ENCODE data around the gene DIS3L. TPM values are rescaled to one million over a fixed set of nuclear protein-coding genes. Genes with fewer than 3 reads are reported as not detected.

The DIS3L gene
- total and polyA plus RNA-seq, 7 donors, result 11.0 to 41.5 (median 32.3) TPM

DNA sequence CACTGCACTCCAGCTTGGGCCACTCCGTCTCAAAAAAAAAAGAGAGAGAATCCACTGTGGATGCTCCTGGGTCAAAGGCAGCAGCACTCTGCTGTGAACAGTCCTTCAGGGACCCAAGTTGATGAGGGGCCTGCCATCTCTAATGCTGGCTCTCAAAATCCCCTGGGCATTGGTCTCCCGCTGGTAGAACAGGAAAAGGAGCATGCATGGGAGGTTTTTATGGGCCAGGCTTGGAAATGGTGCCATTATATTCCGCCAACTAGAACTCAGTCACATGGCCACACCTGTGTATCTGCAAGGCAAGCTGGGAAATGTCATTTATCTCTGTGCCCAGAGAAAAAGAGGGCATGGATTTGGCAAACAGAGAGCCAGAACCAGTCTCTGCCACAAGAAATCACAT, 3.4 kb upstream of the DIS3L start:
- 89 to 96% (median 94%) methylated on average over 3 of the region's 3 CpGs for WGBS, 3 donors
- Histone ChIP-seq H3K36me3 (ENCODE audit: insufficient read depth in 1 of 2, low read depth in 1 of 2) (no peaks in the 10 kb centered on the region), H3K4me1 (peaks cover 18% of the 10 kb centered on the region), H3K9me3 (no peaks in the 10 kb centered on the region), H3K27ac (no peak overlapping the region), H3K27me3 (ENCODE audit: insufficient read depth in 3 of 3, low read length in 2 of 3) (no peaks in the 10 kb centered on the region), H3K4me3 (no peak overlapping the region)
- DNase-seq, result no peak
- TF ChIP-seq, protein P1, sequence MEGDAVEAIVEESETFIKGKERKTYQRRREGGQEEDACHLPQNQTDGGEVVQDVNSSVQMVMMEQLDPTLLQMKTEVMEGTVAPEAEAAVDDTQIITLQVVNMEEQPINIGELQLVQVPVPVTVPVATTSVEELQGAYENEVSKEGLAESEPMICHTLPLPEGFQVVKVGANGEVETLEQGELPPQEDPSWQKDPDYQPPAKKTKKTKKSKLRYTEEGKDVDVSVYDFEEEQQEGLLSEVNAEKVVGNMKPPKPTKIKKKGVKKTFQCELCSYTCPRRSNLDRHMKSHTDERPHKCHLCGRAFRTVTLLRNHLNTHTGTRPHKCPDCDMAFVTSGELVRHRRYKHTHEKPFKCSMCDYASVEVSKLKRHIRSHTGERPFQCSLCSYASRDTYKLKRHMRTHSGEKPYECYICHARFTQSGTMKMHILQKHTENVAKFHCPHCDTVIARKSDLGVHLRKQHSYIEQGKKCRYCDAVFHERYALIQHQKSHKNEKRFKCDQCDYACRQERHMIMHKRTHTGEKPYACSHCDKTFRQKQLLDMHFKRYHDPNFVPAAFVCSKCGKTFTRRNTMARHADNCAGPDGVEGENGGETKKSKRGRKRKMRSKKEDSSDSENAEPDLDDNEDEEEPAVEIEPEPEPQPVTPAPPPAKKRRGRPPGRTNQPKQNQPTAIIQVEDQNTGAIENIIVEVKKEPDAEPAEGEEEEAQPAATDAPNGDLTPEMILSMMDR (IDR thresholded peaks at IDR 0.05), result no peak
- intact Hi-C loops (cut with DNase I), result no loop called here
- no peak for ATAC-seq

DNA sequence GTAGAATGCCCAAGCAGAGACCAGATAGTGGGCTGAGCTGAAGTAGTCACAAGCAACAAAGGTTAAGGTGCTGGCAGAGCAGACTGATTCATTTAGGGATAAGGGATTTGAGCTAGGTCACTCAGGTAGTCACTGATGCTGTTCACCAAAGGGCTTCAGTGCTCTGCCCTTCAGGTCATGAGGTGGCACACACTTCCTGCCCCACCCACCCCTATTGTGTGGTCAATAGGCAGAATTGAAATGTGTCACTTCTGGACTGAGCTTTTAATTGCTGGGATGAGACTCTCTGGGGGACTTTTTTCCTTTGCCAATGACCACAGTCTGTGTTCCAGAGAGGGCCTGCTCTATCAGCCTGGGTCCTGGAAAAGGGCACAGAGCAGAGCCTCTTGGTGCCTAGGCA, 2.9 kb upstream of the DIS3L start:
- H3K4me1 ChIP-seq, result peaks cover 23% of the 10 kb centered on the region

GRCh38 chr15:66291816-66292570, 1.4 kb upstream of the DIS3L start:
- 78 to 86% (median 80%) methylated on average over 6 of the region's 6 CpGs for WGBS, 3 donors
- no peaks in the 10 kb centered on the region for H3K9me3 ChIP-seq
- H3K4me1 ChIP-seq, result peaks cover 23% of the 10 kb centered on the region
- DNase-seq (no peak), ATAC-seq (no peak)
- peaks cover 0 to under 1% of the 10 kb centered on the region in 2 donors for H3K36me3 ChIP-seq (ENCODE audit: insufficient read depth in 1 of 2, low read depth in 1 of 2)
- H3K4me3 ChIP-seq, result peak overlapping the region; percentile 86
- H3K27me3 ChIP-seq (ENCODE audit: insufficient read depth in 3 of 3, low read length in 2 of 3), result no peaks in the 10 kb centered on the region
- H3K27ac ChIP-seq, result peak overlapping the region; percentile 92
- intact Hi-C loops (cut with DNase I), result no loop called here
- TF ChIP-seq, protein P1 (IDR thresholded peaks at IDR 0.05), result no peak

More for the DNA sequence above, 2.9 kb upstream of the DIS3L start:
- H3K9me3 ChIP-seq, result no peaks in the 10 kb centered on the region
- no peaks in the 10 kb centered on the region for H3K27me3 ChIP-seq (ENCODE audit: insufficient read depth in 3 of 3, low read length in 2 of 3)
- H3K27ac ChIP-seq, result no peak overlapping the region
- no peaks in the 10 kb centered on the region for H3K36me3 ChIP-seq (ENCODE audit: insufficient read depth in 1 of 2, low read depth in 1 of 2)
- intact Hi-C loops (cut with DNase I), result no loop called here
- DNase-seq (no peak), ATAC-seq (no peak)
- TF ChIP-seq, protein P1 (IDR thresholded peaks at IDR 0.05), result no peak
- no peak overlapping the region for H3K4me3 ChIP-seq

DNA sequence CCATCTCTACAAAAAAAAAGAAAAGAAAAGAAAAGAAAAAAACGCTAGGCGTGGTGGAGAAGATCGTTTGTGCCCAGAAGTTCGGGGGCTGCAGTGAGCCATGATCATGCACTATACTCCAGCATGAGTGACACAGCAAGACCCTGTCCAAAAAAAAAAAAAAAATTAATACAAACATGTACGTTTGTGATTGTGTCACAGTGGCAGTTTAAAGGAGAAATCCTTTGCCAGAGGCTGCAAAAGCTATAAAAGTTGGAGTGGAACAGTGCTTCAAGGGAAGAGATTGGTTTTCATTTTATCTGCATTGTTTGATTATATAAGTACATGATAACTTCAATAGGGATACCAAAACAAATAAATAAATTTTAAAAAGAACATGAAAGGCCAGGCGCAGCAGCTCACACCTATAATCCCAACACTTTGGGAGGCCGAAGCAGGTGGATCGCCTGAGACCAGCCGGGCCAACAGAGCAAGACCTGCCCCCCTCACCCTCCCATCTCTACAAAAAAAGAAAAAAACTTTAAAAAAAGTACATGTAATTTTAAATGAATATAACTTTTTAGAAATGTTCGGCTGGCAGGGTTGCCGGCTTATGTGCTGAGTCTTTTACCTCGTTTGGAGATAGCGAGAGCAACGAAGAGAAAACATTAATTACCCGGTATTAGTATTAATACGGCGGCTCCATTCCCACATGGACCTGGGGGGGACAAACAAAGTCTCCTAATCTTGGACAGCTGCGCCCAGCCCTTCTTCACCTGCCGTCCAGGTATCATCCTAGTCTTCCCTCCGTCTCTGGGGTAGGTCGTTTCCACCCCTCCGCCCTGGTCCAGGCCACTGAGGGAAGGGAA, 573 bp upstream of the DIS3L start:
- intact Hi-C loops (cut with DNase I), result no loop called here
- H3K27me3 ChIP-seq (ENCODE audit: insufficient read depth in 3 of 3, low read length in 2 of 3), result no peaks in the 10 kb centered on the region
- peaks cover 23% of the 10 kb centered on the region for H3K4me1 ChIP-seq
- ATAC-seq (peak in 1 of 4 donors; percentile 9), DNase-seq (no peak)
- peak overlapping the region; percentile 92 for H3K27ac ChIP-seq
- WGBS, 3 donors, result 29 to 30% (median 29%) methylated on average over 22 of the region's 22 CpGs
- H3K4me3 ChIP-seq, result peak overlapping the region; percentile 86
- TF ChIP-seq, protein P1 (IDR thresholded peaks at IDR 0.05), result no peak
- H3K36me3 ChIP-seq (ENCODE audit: insufficient read depth in 1 of 2, low read depth in 1 of 2), result peaks cover 0 to 8% of the 10 kb centered on the region in 2 donors
- no peaks in the 10 kb centered on the region for H3K9me3 ChIP-seq
